Nephron (organoid): ENCODE data around the gene FAIM2.

Experiments
- H3K27ac Mint-ChIP-seq, 3 experiments: 2 replicates each; pipeline ENCODE4 v1.8.0; 2020; ENCODE audit warnings: mixed read lengths in 3 of 3, mild to moderate bottlenecking in 2 of 3, moderate library complexity in 1 of 3
- H3K27me3 Mint-ChIP-seq: 2 replicates; pipeline ENCODE4 v1.8.0; 2021; ENCODE audit warnings: low read depth, mild to moderate bottlenecking, moderate library complexity, mixed read lengths
- H3K36me3 Mint-ChIP-seq: 2 replicates; pipeline ENCODE4 v1.8.0; 2020; ENCODE audit warnings: low read depth, mixed read lengths
- H3K4me1 Mint-ChIP-seq: 2 replicates; pipeline ENCODE4 v1.8.0; 2020; ENCODE audit warnings: mixed read lengths
- H3K4me3 Mint-ChIP-seq, 3 experiments: 2 replicates each; pipeline ENCODE4 v1.8.0; 2020; ENCODE audit warnings: mild to moderate bottlenecking in 3 of 3, mixed read lengths in 3 of 3, moderate library complexity in 2 of 3
- H3K9me3 Mint-ChIP-seq: 2 replicates; pipeline ENCODE4 v1.8.0; 2020; ENCODE audit warnings: mixed read lengths
- TF ChIP-seq, protein P1 (sequence below), 3 experiments: fragments of 200-600 bp; sonication (generic); IDR thresholded peaks; one replicate each; pipeline ENCODE4 v1.5.0; 2021; ENCODE audit warnings: antibody characterized with exemption in 3 of 3; ENCODE audit not compliant: unreplicated experiment in 3 of 3

FAIM2 gene

DNA sequence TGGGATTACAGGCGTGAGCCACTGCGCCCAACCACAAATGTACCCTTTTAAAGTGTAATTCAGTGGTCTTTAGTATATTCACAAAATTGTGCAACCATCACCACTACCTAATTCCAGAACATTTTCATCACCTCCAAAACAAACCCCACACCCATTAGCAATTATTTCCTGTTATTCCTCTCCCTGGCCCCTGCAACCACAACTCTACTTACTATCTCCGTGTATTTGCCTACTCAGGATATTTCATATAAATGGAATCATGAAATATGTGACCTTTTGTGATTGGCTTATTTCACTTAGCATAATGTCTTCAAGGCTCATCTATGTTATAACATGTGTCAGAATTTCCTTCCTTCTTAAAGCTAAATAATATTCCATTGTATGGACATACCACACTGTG, 30.8 kb upstream of the FAIM2 start:
- TF ChIP-seq, protein P1, sequence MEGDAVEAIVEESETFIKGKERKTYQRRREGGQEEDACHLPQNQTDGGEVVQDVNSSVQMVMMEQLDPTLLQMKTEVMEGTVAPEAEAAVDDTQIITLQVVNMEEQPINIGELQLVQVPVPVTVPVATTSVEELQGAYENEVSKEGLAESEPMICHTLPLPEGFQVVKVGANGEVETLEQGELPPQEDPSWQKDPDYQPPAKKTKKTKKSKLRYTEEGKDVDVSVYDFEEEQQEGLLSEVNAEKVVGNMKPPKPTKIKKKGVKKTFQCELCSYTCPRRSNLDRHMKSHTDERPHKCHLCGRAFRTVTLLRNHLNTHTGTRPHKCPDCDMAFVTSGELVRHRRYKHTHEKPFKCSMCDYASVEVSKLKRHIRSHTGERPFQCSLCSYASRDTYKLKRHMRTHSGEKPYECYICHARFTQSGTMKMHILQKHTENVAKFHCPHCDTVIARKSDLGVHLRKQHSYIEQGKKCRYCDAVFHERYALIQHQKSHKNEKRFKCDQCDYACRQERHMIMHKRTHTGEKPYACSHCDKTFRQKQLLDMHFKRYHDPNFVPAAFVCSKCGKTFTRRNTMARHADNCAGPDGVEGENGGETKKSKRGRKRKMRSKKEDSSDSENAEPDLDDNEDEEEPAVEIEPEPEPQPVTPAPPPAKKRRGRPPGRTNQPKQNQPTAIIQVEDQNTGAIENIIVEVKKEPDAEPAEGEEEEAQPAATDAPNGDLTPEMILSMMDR (IDR thresholded peaks at IDR 0.05; ENCODE audit: unreplicated experiment in 3 of 3): no peak
- Mint-ChIP-seq H3K9me3 (peaks cover 3% of the 10 kb centered on the region), H3K4me1 (peaks cover 15% of the 10 kb centered on the region), H3K27me3 (peaks cover 7% of the 10 kb centered on the region), H3K36me3 (peaks cover 4% of the 10 kb centered on the region), H3K4me3 (no peak overlapping the region), H3K27ac (no peak overlapping the region)

DNA sequence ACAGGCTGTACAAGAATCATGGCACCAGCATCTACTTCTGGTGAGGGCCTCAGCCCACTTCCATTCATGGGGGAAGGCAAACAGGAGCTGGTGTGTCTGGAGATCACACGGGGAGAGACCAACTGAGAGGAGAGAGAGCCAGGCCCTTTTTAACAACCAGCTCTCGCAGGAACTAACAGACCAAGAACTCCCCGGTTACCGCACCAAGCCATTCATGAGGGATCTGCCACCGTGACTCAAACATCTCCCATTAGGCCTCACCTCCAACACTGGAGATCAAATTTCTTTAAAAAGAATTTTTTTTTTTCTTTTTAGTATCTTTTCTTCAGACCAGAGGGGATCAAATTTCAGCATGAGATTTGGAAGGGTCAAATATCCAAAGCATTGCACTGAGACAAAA, 30.1 kb upstream of the FAIM2 start:
- TF ChIP-seq, protein P1 (IDR thresholded peaks at IDR 0.05; ENCODE audit: unreplicated experiment in 3 of 3): no peak
- H3K4me3 Mint-ChIP-seq: no peak overlapping the region
- peaks cover 3% of the 10 kb centered on the region for H3K9me3 Mint-ChIP-seq
- peaks cover 7% of the 10 kb centered on the region for H3K27me3 Mint-ChIP-seq
- H3K4me1 Mint-ChIP-seq: peaks cover 15% of the 10 kb centered on the region
- peak overlapping the region in 2 of 3 experiments; percentile 49 to 71 for H3K27ac Mint-ChIP-seq
- H3K36me3 Mint-ChIP-seq: peaks cover 4% of the 10 kb centered on the region

DNA sequence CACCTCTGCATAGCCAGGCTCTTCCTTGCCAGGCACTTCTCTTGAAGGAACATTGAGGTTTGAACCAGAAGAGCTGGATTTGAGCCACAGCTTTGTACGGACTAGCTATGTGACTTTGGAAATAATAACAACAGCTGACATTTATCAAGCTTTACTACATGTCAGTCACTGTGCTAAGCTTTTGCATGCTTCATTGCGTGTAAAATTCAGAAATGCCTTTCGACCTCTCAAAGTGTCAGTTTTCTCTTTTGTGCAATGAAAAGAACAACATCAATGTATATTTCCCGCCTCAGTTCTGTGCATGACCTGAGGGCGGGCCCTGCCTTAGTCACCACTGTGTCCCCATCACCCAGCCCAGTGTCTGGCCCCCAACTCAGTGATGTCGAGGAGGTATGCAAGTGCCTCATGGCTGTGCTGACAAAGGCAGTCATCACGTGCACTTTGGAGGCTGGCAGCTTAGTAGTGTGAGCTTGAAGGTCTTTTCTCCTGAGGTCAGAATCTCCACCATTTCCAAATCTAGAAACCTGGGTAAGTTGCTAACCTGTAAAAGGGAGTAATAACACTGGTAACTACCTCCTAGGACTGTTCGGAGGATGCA, 28.9 kb upstream of the FAIM2 start:
- Mint-ChIP-seq H3K9me3 (peaks cover 3% of the 10 kb centered on the region), H3K4me1 (peaks cover 15% of the 10 kb centered on the region), H3K36me3 (peaks cover 4% of the 10 kb centered on the region), H3K4me3 (no peak overlapping the region), H3K27me3 (peaks cover 7% of the 10 kb centered on the region), H3K27ac (peak overlapping the region in 1 of 3 experiments; percentile 73)
- TF ChIP-seq, protein P1 (IDR thresholded peaks at IDR 0.05; ENCODE audit: unreplicated experiment in 3 of 3): no peak

DNA sequence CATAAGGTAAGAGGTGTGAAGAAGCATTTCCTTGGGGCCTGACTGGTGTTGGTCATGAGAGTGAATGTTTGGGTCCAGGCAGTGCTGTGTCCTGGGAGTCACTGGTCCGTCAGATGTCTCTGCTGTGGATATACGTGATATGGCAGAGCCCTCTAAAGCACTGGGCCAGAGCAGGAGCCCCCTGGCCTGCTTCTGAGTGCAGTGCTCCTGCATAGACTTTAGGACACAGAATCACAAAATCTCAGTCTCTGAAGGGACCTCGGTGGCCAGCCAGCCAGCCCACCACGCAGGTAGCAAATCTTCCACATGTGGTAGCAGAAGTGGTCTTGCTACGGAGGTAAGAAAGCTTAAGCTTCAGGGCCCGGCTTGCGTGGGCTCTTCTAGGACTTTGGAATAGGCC, 28.3 kb upstream of the FAIM2 start:
- Mint-ChIP-seq H3K4me3 (no peak overlapping the region), H3K4me1 (peaks cover 15% of the 10 kb centered on the region), H3K36me3 (peaks cover 4% of the 10 kb centered on the region), H3K9me3 (peaks cover 3% of the 10 kb centered on the region), H3K27ac (no peak overlapping the region), H3K27me3 (peaks cover 7% of the 10 kb centered on the region)
- TF ChIP-seq, protein P1 (IDR thresholded peaks at IDR 0.05; ENCODE audit: unreplicated experiment in 3 of 3): no peak

DNA sequence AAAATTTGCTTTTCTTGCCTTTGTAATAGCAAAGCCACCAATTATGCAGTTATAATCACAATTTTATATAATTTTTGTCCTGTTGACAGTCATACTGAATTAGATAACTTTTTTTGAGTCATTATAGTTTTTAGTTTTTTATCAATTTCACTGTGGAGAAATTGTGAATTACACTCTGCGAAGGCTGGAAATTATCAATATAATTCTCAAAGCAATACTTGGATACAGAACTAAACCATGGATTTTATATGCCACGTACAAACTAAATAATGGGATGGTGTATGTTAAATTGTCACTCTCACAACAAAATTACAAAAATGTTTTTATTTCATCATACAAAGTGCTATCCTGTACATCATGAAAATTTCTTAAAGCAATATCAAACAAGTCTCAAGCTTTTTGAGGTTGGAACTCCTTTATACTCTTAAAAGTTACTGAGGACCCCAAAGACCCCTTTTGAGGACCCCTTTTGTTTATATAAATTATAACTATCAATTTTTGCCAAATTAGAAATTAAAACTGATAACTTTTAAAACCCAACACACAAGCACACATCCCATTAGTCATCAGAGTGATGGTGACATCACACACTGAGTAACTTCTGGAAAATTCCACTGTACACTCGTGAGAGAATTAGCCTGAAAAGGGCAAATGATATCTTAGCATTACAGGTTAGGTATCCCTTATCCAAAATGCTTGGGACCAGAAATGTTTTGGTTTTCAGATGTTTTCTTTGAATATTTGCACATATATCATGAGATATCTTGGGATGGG, 27.0 kb upstream of the FAIM2 start:
- Mint-ChIP-seq H3K36me3 (peaks cover 4% of the 10 kb centered on the region), H3K9me3 (peaks cover 3% of the 10 kb centered on the region), H3K27me3 (peaks cover 3% of the 10 kb centered on the region), H3K4me3 (no peak overlapping the region), H3K4me1 (peaks cover 19% of the 10 kb centered on the region), H3K27ac (no peak overlapping the region)
- TF ChIP-seq, protein P1 (IDR thresholded peaks at IDR 0.05; ENCODE audit: unreplicated experiment in 3 of 3): no peak
